Measurements from ENCODE around the gene MAPKBP1.
"Not testable (repeated sequence)": the region's sequence is repeated elsewhere in the genome, so short reads cannot be mapped to it uniquely, and the experiment has no call there.

MAPKBP1 gene

GRCh38 chr15:41774062-41774881 lies at the start of gene MAPKBP1:
TSS of gene MAPKBP1 (plus strand) at chr15:41774484. CDS start at chr15:41775276, 792 bp downstream.
- no CpG with 5 or more reads among the region's 62 CpGs for WGBS (ENCODE audit: insufficient coverage, insufficient read length)
- DNase-seq (ENCODE audit: low read depth, low spot score), result peak; percentile 99
- no peaks in the 10 kb centered on the region for H3K27me3 ChIP-seq (ENCODE audit: control insufficient read depth, insufficient read depth, low read length)
- no peaks in the 10 kb centered on the region for H3K36me3 ChIP-seq (ENCODE audit: control insufficient read depth, insufficient read depth, low read length)
- no peaks in the 10 kb centered on the region for H3K9me3 ChIP-seq (ENCODE audit: control insufficient read depth, insufficient read depth, low read length)
- no peaks in the 10 kb centered on the region for H3K4me1 ChIP-seq (ENCODE audit: control insufficient read depth, insufficient read depth, low read length)
- no peak within 1 kb of the TSS for H3K27ac ChIP-seq (ENCODE audit: low read length)
- H3K4me3 ChIP-seq (ENCODE audit: low read length), result peak within 1 kb of the TSS; percentile 71; the same call in 1 of the 2 replicates

- Histone ChIP-seq H3K4me1 (ENCODE audit: control insufficient read depth, insufficient read depth, low read length) (no peaks in the 10 kb centered on the region), H3K27ac (ENCODE audit: low read length) (no peak overlapping the region), H3K9me3 (ENCODE audit: control insufficient read depth, insufficient read depth, low read length) (no peaks in the 10 kb centered on the region), H3K27me3 (ENCODE audit: control insufficient read depth, insufficient read depth, low read length) (no peaks in the 10 kb centered on the region), H3K4me3 (ENCODE audit: low read length) (no peak overlapping the region), H3K36me3 (ENCODE audit: control insufficient read depth, insufficient read depth, low read length) (no peaks in the 10 kb centered on the region)
- DNase-seq (ENCODE audit: low read depth, low spot score), result no peak
- WGBS (ENCODE audit: insufficient coverage, insufficient read length), result no CpG with 5 or more reads among the region's 3 CpGs
Observed at GRCh38 chr15:41727143-41727542, 47.1 kb upstream of the MAPKBP1 start.

DNA sequence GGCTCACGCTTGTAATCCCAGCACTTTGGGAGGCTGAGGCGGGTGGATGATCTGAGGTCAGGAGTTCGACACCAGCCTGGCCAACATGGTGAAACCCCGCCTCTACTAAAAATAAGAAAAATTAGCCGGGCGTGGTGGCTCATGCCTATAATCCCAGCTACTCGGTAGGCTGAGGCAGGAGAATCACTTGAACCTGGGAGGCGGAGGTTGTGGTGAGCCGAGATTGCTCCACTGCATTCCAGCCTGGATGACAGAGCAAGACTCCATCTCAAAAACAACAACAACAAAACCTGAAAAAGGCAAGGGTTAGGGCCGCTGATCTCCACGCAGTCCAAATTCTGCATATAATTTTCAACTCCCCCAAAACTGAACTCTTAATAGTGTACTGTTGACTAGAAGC lies 46.2 kb upstream of the MAPKBP1 start:
- H3K27ac ChIP-seq (ENCODE audit: low read length); H3K9me3 ChIP-seq (ENCODE audit: control insufficient read depth, insufficient read depth, low read length); H3K27me3 ChIP-seq (ENCODE audit: control insufficient read depth, insufficient read depth, low read length); H3K36me3 ChIP-seq (ENCODE audit: control insufficient read depth, insufficient read depth, low read length); DNase-seq (ENCODE audit: low read depth, low spot score); H3K4me3 ChIP-seq (ENCODE audit: low read length); H3K4me1 ChIP-seq (ENCODE audit: control insufficient read depth, insufficient read depth, low read length): not testable (repeated sequence)
- no CpG with 5 or more reads among the region's 11 CpGs for WGBS (ENCODE audit: insufficient coverage, insufficient read length)

DNA sequence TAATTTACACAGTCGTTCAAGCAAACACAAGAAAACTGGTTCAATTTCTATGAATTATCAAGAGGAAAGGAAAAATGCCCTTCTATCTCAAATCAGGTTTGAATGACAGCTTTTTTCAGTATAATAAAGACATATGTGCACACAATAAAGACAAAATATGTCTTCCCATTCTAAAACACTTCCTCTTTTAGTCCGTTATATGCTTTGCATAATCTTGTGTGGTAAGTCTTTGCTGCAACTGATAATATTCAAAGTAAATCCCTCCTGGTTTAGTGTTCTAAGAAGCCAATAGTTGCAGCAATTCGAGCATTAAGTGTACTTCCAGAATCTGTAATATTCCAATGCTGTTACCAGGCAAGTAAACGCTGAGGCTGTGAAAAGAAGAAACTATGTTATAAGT lies 43.7 kb upstream of the MAPKBP1 start:
- no peaks in the 10 kb centered on the region for H3K9me3 ChIP-seq (ENCODE audit: control insufficient read depth, insufficient read depth, low read length)
- no peak overlapping the region for H3K27ac ChIP-seq (ENCODE audit: low read length)
- H3K4me1 ChIP-seq (ENCODE audit: control insufficient read depth, insufficient read depth, low read length), result no peaks in the 10 kb centered on the region
- no peaks in the 10 kb centered on the region for H3K36me3 ChIP-seq (ENCODE audit: control insufficient read depth, insufficient read depth, low read length)
- H3K27me3 ChIP-seq (ENCODE audit: control insufficient read depth, insufficient read depth, low read length), result no peaks in the 10 kb centered on the region
- DNase-seq (ENCODE audit: low read depth, low spot score), result no peak
- H3K4me3 ChIP-seq (ENCODE audit: low read length), result no peak overlapping the region
- whole genome bisulfite sequencing (ENCODE audit: insufficient coverage, insufficient read length), result no CpG with 5 or more reads among the region's 4 CpGs

DNA sequence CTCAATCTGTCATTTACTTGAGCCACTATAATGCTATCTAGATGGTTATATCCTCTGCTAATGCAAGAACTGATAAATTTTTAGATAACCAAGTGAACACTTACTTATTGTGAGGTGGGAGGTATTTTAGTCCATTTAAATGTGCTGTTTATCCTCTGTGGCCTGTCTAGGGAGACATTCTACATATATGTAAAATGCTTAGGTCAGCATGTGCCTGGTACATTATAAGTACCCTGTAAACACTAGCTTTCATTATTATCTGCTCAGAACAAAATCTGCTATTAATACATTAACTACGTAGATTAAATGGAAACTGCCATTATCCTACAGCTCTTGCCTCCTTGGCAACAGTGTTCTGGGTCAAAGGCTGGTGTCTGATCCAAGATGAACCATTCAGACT lies 41.8 kb upstream of the MAPKBP1 start:
- no peak for DNase-seq (ENCODE audit: low read depth, low spot score)
- Histone ChIP-seq H3K27me3 (ENCODE audit: control insufficient read depth, insufficient read depth, low read length) (no peaks in the 10 kb centered on the region), H3K36me3 (ENCODE audit: control insufficient read depth, insufficient read depth, low read length) (peaks cover 6% of the 10 kb centered on the region), H3K4me3 (ENCODE audit: low read length) (no peak overlapping the region), H3K27ac (ENCODE audit: low read length) (no peak overlapping the region), H3K4me1 (ENCODE audit: control insufficient read depth, insufficient read depth, low read length) (no peaks in the 10 kb centered on the region), H3K9me3 (ENCODE audit: control insufficient read depth, insufficient read depth, low read length) (no peaks in the 10 kb centered on the region)
- WGBS (ENCODE audit: insufficient coverage, insufficient read length), result no CpG with 5 or more reads among the region's 1 CpG

- Histone ChIP-seq H3K27ac (ENCODE audit: low read length) (no peak overlapping the region), H3K4me3 (ENCODE audit: low read length) (no peak overlapping the region), H3K36me3 (ENCODE audit: control insufficient read depth, insufficient read depth, low read length) (peaks cover 6% of the 10 kb centered on the region), H3K4me1 (ENCODE audit: control insufficient read depth, insufficient read depth, low read length) (no peaks in the 10 kb centered on the region), H3K9me3 (ENCODE audit: control insufficient read depth, insufficient read depth, low read length) (no peaks in the 10 kb centered on the region), H3K27me3 (ENCODE audit: control insufficient read depth, insufficient read depth, low read length) (no peaks in the 10 kb centered on the region)
- DNase-seq (ENCODE audit: low read depth, low spot score), result no peak
- WGBS (ENCODE audit: insufficient coverage, insufficient read length), result no CpG with 5 or more reads among the region's 4 CpGs
Observed at GRCh38 chr15:41734079-41734478, 40.2 kb upstream of the MAPKBP1 start.

GRCh38 chr15:41735046-41735445 lies 39.2 kb upstream of the MAPKBP1 start:
- H3K4me1 ChIP-seq (ENCODE audit: control insufficient read depth, insufficient read depth, low read length), result no peaks in the 10 kb centered on the region

DNA sequence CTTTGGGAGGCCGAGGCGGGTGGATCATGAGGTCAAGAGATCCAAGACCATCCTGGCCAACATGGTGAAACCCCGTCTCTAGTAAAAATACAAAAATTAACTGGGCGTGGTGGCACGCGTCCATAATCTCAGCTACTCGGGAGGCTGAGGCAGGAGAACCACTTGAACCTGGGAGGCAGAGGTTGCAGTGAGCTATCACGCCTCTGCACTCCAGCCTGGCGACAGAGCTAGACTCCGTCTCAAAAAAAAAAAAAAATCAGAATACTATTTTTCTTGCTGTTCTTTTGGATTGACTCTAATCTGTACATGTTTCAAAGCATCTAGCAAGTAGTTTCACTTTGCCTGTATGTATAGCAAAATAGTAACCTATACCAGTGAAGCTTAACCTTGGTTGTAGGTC lies 38.8 kb upstream of the MAPKBP1 start:
- not testable (repeated sequence) for H3K27ac ChIP-seq (ENCODE audit: low read length); H3K9me3 ChIP-seq (ENCODE audit: control insufficient read depth, insufficient read depth, low read length); DNase-seq (ENCODE audit: low read depth, low spot score); H3K4me3 ChIP-seq (ENCODE audit: low read length); H3K36me3 ChIP-seq (ENCODE audit: control insufficient read depth, insufficient read depth, low read length); H3K4me1 ChIP-seq (ENCODE audit: control insufficient read depth, insufficient read depth, low read length); H3K27me3 ChIP-seq (ENCODE audit: control insufficient read depth, insufficient read depth, low read length)
- WGBS (ENCODE audit: insufficient coverage, insufficient read length), result no CpG with 5 or more reads among the region's 10 CpGs

More at GRCh38 chr15:41735046-41735445, 39.2 kb upstream of the MAPKBP1 start:
- Histone ChIP-seq H3K9me3 (ENCODE audit: control insufficient read depth, insufficient read depth, low read length) (no peaks in the 10 kb centered on the region), H3K36me3 (ENCODE audit: control insufficient read depth, insufficient read depth, low read length) (peaks cover 6% of the 10 kb centered on the region), H3K27me3 (ENCODE audit: control insufficient read depth, insufficient read depth, low read length) (no peaks in the 10 kb centered on the region), H3K4me3 (ENCODE audit: low read length) (no peak overlapping the region), H3K27ac (ENCODE audit: low read length) (no peak overlapping the region)
- DNase-seq (ENCODE audit: low read depth, low spot score), result no peak
- WGBS (ENCODE audit: insufficient coverage, insufficient read length), result no CpG with 5 or more reads among the region's 4 CpGs

DNA sequence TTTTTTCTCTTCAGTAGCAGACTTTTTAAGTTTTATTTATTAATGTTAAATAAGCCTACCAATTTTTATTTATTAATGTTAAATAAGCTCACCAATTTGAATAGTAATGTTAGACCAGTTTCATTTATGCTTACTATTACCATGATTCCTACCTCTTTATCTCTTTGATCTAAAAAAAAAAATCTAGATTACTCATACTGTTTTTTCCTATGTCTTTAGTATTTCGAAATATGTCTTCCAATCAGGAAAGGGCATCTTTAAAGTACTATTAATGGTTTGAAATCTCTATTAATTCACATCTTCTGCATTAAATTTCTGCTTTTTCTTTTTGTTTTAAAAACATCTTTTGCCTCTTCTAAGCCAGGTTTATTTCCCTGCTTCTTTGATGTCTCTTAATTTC lies 27.5 kb upstream of the MAPKBP1 start:
- H3K9me3 ChIP-seq (ENCODE audit: control insufficient read depth, insufficient read depth, low read length), result no peaks in the 10 kb centered on the region
- H3K4me1 ChIP-seq (ENCODE audit: control insufficient read depth, insufficient read depth, low read length), result no peaks in the 10 kb centered on the region
- H3K4me3 ChIP-seq (ENCODE audit: low read length), result no peak overlapping the region
- no peak for DNase-seq (ENCODE audit: low read depth, low spot score)
- H3K27me3 ChIP-seq (ENCODE audit: control insufficient read depth, insufficient read depth, low read length), result no peaks in the 10 kb centered on the region
- WGBS (ENCODE audit: insufficient coverage, insufficient read length), result no CpG with 5 or more reads among the region's 1 CpG
- H3K27ac ChIP-seq (ENCODE audit: low read length), result no peak overlapping the region
- peaks cover 12% of the 10 kb centered on the region; the same call in 1 of the 2 replicates for H3K36me3 ChIP-seq (ENCODE audit: control insufficient read depth, insufficient read depth, low read length)

DNA sequence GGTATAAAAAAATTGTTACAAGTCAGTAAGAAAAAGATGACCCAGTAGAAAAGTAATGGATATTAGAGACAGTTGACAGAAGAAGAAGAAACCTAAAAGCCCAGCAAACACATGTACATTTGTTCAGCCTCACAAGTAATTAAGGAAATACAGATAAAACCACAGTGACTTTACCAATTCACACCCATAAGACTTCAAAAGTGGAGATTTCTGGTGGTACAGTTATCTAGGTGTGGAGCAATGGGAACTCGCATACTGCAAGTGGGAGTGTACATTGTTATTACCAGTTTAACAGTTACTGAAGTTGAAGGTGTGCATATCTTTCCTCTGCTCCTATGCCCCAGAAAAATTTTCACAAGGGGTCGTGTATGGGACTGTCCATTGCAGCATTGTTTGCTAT lies 18.1 kb upstream of the MAPKBP1 start:
- no peaks in the 10 kb centered on the region for H3K27me3 ChIP-seq (ENCODE audit: control insufficient read depth, insufficient read depth, low read length)
- DNase-seq (ENCODE audit: low read depth, low spot score), result no peak
- H3K27ac ChIP-seq (ENCODE audit: low read length), result no peak overlapping the region
- WGBS (ENCODE audit: insufficient coverage, insufficient read length), result no CpG with 5 or more reads among the region's 2 CpGs
- H3K9me3 ChIP-seq (ENCODE audit: control insufficient read depth, insufficient read depth, low read length), result no peaks in the 10 kb centered on the region
- no peak overlapping the region for H3K4me3 ChIP-seq (ENCODE audit: low read length)
- H3K36me3 ChIP-seq (ENCODE audit: control insufficient read depth, insufficient read depth, low read length), result no peaks in the 10 kb centered on the region
- H3K4me1 ChIP-seq (ENCODE audit: control insufficient read depth, insufficient read depth, low read length), result no peaks in the 10 kb centered on the region
